Mucosa of descending colon (tissue), 3 donors: ENCODE measurements around the gene CDC5L. TPM values are rescaled to one million over a fixed set of nuclear protein-coding genes. Genes with fewer than 3 reads are reported as not detected.
"Not testable (repeated sequence)": the region's sequence is repeated elsewhere in the genome, so short reads cannot be mapped to it uniquely, and the experiment has no call there.

Source experiments
- ATAC-seq: fragments of 200-7000 bp; cut with Tn5 transposase; one replicate; pipeline ENCODE4 v1.9.1; 2020; ENCODE audit warnings: mild to moderate bottlenecking, moderate library complexity
- DNase-seq, 3 donors: peaks; one replicate each; pipeline ENCODE4 v3.0.0-alpha.2; 2020
- H3K36me3 ChIP-seq: fragments of 200-600 bp; one replicate; pipeline ENCODE4 v1.8.0; 2021; ENCODE audit warnings: low read depth, mild to moderate bottlenecking
- H3K4me1 ChIP-seq: fragments of 200-600 bp; one replicate; pipeline ENCODE4 v1.8.0; 2021; ENCODE audit warnings: low read depth, mild to moderate bottlenecking
- H3K4me3 ChIP-seq: fragments of 200-600 bp; one replicate; pipeline ENCODE4 v1.8.0; 2021; ENCODE audit warnings: mild to moderate bottlenecking
- H3K9me3 ChIP-seq: fragments of 200-600 bp; one replicate; pipeline ENCODE4 v1.8.0; 2021; ENCODE audit warnings: mild to moderate bottlenecking
- intact Hi-C, 2 donors: fragments of 100-400 bp; cut with DNase I in 1 of 2; cut with micrococcal nuclease in 1 of 2; formaldehyde crosslinking; loops; one replicate each; pipeline versions ENCODE4 v1.11.0 to v1.11.1; 2022; cut with DNase I, micrococcal nuclease
- total RNA-seq, 3 donors: library from RNA; stranded (reverse); fragmentation: NEBNext Ultra II Directional in 2 of 3; extraction: Animal tissue kit (Norgen Biotek cat#: 25700) in 2 of 3; gene quantifications; one replicate each; pipeline versions ENCODE4 v1.2.1 to v1.2.4, GENCODE V29; 2021 to 2023
- TF ChIP-seq, protein P1 (sequence below): fragments of 200-600 bp; IDR thresholded peaks from one replicate; pipeline ENCODE4 v1.8.0; 2022; ENCODE audit warnings: antibody characterized with exemption, mild to moderate bottlenecking
- donor health status: DM: no; HTN: no; CAD: no; lungs with moderate emphysema.
- donor health status: DM: no; HTN: no; CAD: no.
- donor health status: DM: no; HTN: yes; CAD: no.

CDC5L gene
- total RNA-seq, 3 donors from 2014 or later = 16.9 to 20.7 (median 17.8) TPM

GRCh38 chr6:44341095-44341890 lies 46.2 kb upstream of the CDC5L start:
- no peaks in the 10 kb centered on the region for H3K36me3 ChIP-seq
- no peak for DNase-seq
- intact Hi-C loops = no loop called here
- no peaks in the 10 kb centered on the region for H3K4me1 ChIP-seq
- no peak overlapping the region for H3K4me3 ChIP-seq
- ATAC-seq = no peak
- no peaks in the 10 kb centered on the region for H3K9me3 ChIP-seq
- TF ChIP-seq, protein P1, sequence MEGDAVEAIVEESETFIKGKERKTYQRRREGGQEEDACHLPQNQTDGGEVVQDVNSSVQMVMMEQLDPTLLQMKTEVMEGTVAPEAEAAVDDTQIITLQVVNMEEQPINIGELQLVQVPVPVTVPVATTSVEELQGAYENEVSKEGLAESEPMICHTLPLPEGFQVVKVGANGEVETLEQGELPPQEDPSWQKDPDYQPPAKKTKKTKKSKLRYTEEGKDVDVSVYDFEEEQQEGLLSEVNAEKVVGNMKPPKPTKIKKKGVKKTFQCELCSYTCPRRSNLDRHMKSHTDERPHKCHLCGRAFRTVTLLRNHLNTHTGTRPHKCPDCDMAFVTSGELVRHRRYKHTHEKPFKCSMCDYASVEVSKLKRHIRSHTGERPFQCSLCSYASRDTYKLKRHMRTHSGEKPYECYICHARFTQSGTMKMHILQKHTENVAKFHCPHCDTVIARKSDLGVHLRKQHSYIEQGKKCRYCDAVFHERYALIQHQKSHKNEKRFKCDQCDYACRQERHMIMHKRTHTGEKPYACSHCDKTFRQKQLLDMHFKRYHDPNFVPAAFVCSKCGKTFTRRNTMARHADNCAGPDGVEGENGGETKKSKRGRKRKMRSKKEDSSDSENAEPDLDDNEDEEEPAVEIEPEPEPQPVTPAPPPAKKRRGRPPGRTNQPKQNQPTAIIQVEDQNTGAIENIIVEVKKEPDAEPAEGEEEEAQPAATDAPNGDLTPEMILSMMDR = no peak

- H3K4me3 ChIP-seq = no peak overlapping the region
- H3K36me3 ChIP-seq = no peaks in the 10 kb centered on the region
- TF ChIP-seq, protein P1 = no peak
- no peaks in the 10 kb centered on the region for H3K9me3 ChIP-seq
- intact Hi-C loops = no loop called here
- ATAC-seq = no peak
- no peaks in the 10 kb centered on the region for H3K4me1 ChIP-seq
- DNase-seq = no peak
These were observed 45.5 kb upstream of the CDC5L start for GRCh38 chr6:44342052-44342451.

GRCh38 chr6:44342489-44342888 lies 45.0 kb upstream of the CDC5L start, which contains the start of gene SPATS1:
Gene SPATS1 (plus strand): TSS chr6:44342650. CDS start chr6:44343096, 446 bp downstream.
- DNase-seq = no peak
- Histone ChIP-seq H3K4me3 (no peak within 1 kb of the TSS), H3K9me3 (no peaks in the 10 kb centered on the region), H3K4me1 (no peaks in the 10 kb centered on the region), H3K36me3 (no peaks in the 10 kb centered on the region)
- no peak for ATAC-seq
- intact Hi-C loops = no loop called here
- TF ChIP-seq, protein P1 = no peak

GRCh38 chr6:44346818-44347217 lies 40.7 kb upstream of the CDC5L start:
- H3K36me3 ChIP-seq, intact Hi-C loops, H3K4me3 ChIP-seq, ATAC-seq, H3K9me3 ChIP-seq, DNase-seq, H3K4me1 ChIP-seq: not testable (repeated sequence)

GRCh38 chr6:44349904-44350649 lies 37.4 kb upstream of the CDC5L start:
- H3K9me3 ChIP-seq = no peaks in the 10 kb centered on the region

GRCh38 chr6:44350650-44350994 lies 36.9 kb upstream of the CDC5L start:
- H3K9me3 ChIP-seq, intact Hi-C loops, H3K4me3 ChIP-seq, H3K36me3 ChIP-seq, ATAC-seq, DNase-seq, H3K4me1 ChIP-seq: not testable (repeated sequence)

More at GRCh38 chr6:44349904-44350649, 37.4 kb upstream of the CDC5L start:
- ATAC-seq = no peak
- intact Hi-C loops = no loop called here
- TF ChIP-seq, protein P1 = no peak
- Histone ChIP-seq H3K4me3 (no peak overlapping the region), H3K4me1 (no peaks in the 10 kb centered on the region), H3K36me3 (no peaks in the 10 kb centered on the region)
- DNase-seq = no peak
